NOMO-1 treated with dmso at 0.1 percent for 144 hours (cell line): ENCODE measurements around the gene LHX3.
A peak's percentile ranks its signal among the peaks of the same experiment; 100 is the strongest.

Experiments used
- DNase-seq: peaks from one replicate; lab custom pipeline; 2025; ENCODE audit not compliant: unreplicated experiment; lab: John Stamatoyannopoulos, UW

Gene LHX3

DNA sequence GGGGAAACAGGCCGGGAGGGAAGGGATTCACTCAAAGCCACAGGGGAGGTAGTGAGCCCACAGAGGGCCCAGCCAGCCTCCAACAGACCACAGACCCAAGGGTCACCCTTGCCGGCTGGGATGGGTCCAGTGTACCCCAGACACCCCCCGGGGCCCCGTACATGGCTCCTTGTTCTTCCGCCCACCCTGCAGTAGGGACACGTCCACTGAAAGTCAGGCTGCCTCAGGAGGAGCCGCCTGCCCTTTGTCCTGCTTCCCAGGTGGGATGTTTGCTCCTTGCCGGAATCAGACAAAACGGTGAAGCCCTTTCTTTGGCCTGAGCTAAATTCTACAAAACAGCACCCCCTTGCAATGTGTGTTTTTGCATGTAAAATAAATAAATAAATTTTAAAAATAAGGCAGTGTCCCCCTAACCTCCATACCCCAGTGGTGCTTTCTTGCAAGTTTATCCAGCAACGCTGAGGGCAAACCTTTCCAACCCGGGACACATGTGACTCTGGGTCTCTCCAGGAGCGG lies 25.8 kb downstream of the LHX3 start:
- DNase-seq, result no peak

- DNase-seq, result no peak
These were observed 26.2 kb downstream of the LHX3 start for GRCh38 chr9:136178773-136179075.

- no peak for DNase-seq
These were observed 26.7 kb downstream of the LHX3 start for GRCh38 chr9:136178061-136178772.

- no peak for DNase-seq
These were observed 27.7 kb downstream of the LHX3 start for GRCh38 chr9:136177224-136177623.

- DNase-seq, result no peak
These were observed 29.2 kb downstream of the LHX3 start for GRCh38 chr9:136175616-136176197.

GRCh38 chr9:136174779-136175615 lies 29.9 kb downstream of the LHX3 start:
- no peak for DNase-seq

GRCh38 chr9:136173648-136174290 lies 31.2 kb downstream of the LHX3 start:
- no peak for DNase-seq

- DNase-seq, result no peak
These were observed 32.4 kb downstream of the LHX3 start for GRCh38 chr9:136172412-136173079.

DNA sequence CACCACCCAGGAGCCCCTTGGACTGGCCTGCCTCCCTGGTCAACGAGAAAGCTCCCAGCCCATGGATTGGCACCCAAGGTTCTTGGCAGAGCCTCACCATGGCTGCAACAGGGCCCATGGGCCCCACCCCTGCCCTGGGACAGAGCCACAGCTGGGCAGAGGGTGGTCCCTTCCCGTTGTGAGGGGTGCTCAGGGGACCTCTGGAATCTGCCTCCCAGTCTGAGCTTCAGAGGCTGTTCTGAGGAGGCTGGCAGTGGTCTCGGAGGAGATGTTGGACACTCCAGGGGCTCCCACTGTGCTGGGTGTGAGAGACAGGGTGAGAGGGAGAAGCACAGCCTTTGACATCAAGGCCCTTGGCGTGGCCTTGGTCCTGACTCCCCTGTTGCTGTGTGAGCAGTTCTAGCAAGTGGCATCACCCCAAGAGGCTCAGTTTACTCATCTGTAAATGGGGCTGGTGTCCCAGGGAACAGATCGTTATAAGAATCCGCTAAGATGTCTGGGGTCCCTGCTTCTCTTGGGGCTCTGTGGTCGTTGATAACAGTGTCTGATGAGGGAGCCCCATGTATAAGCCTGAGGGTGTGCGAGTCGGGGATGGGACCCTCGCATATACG lies 33.0 kb downstream of the LHX3 start:
- no peak for DNase-seq

GRCh38 chr9:136171009-136171800 lies 33.7 kb downstream of the LHX3 start:
- no peak for DNase-seq

DNA sequence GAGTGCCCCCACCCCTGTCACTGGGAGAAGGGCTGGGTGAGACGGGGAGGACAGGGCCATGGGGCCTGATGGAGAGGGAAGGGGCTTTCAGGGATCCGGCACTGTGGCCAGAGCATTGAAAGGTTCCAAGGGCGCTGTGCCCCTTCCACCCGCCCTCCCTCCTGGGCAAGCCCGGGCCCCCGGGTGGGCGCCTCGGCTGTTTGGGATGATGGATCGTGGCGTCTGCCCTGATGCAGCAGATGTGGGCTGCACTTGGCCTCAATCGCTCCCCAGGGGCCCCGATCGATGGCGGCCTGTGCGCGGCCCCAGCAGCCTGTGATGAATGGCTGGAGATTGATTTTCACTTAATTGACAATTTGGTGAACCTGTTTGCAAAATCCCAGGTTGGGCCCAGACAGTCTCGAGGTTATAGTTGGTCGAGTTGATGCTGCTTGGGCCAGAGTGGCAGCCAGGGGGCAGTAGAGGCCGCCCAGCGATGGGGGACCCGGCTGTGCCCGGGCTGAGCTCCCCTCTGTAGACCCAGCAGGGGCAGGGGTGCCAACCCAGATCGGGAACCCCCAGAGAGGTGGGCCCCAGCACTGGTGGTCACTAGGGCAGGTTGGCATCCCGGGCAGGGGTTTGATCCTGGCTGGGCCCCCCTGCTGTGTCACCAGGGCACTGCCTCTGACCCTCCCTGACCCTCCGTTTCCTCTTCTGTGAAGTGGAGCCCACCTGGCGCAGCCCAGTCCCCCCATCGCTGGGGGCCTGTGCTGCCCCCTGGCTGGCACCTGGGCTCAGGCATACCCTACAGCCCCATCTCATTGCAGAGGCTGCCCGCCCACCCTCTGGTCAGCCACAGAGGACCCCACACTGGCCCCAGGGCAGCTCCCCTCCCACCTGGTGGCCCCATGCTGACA lies 34.7 kb downstream of the LHX3 start:
- peak; percentile 4 for DNase-seq

DNA sequence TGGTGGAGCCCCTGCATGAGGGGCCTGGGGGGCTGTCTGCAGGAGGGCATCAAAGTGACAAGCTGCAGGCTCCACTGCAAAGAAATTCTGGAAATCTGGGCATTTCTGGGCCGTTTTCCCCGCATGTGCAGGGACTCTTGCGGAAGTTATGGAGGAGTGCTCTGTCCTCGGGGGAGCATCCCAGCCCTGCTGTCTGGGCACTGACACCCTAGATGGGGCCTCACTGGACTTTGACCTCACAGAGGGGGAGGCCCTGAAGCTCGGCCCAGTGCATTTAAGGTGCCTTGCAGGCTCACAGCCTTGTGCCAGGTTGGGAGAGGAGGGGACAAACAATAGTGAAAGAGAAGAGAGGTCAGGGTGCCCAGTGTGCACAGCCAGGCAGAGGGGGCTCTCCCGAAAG lies 35.4 kb downstream of the LHX3 start:
- DNase-seq, result no peak

GRCh38 chr9:136163248-136163850 lies 41.6 kb downstream of the LHX3 start:
- DNase-seq, result no peak

DNA sequence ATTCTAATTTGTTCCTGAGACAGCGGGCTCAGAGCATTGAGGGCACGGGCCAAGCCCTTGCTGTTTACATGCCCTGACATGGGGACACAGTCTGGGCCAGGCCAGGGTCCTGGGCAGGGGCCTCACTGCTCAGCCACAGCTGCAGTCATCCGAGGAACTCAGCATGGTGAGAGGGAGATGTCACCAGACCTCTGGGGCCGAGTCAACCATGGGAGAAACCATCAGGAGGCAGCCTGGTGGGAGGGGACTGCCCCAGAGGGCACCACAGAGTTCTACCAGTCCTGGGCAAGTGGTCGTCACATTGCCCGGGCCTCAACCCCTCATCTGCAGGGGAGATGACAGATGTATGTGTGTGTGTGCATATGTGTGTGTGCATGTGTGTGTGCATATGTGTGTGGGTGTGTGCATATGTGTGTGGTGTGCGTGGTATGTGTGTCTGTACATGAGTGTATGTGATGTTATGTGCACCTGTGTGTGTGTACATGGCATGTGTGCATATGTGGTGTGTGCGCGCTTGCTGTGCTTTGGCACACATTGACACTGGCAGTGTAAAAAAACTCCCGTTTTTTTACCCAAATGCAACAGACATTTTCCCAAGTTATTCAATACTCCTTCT lies 43.8 kb downstream of the LHX3 start:
- DNase-seq, result no peak

DNA sequence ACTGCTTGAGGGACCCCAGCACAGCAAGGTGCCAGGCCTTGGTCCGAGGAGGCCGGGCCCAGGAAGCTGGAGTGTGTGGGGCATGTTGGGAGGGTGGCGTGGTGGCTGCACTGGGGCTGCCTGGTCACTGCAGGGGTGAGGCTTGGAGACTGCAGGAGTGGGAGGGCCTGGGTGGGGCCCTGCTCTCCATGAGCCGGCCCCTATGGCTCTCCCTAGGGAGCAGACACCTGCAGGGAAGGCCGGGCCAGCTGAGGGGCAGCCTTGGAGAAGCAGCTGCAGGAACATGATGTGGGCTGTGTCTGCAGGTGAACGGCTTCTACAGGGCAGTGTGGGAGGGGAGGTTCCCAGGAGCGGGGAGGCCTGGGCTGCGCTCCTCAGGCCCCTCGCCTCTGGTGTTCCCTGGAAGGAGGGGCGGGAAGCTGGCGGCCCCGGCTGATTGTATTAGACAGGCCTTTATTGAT lies 44.5 kb downstream of the LHX3 start:
- DNase-seq, result no peak

GRCh38 chr9:136159851-136160250 lies 45.1 kb downstream of the LHX3 start:
- DNase-seq, result no peak

DNA sequence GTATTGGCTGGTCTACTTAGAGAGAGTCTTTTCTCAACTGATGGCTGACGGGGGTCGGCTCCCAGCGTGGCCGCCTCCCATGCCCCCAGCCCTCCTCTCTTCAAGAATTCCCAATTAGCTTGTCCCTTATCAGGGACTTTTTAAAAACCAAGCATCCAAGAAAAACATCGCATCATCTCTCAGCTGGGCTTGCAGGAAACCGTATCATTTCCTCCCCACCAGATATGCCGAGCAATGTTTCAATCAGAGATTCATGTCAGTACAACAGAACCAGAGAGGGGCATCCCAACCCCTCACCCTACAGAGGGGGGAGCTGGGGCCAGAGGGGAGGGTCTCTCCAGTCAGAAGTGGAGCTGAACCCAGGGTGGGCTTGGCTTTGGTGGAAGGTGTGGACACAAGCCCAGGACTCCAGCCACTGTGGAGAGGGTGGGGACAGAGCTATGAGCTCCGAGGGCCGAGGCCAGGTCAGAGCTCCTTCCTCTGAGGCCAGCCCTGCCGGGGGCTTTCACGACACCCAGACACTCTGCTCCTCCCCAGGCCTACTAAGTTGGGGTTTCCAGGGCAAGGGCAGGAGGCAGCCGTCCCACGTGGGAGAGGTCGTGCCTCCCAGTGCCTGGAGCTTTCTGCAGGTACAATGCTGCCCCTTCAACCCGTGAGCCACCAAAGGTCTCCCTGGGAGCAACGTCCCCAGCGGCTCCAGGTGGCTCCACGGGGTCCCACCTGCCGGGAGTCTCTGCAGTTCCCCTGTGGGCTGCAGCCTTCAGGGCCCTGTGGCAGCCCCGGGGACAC lies 47.3 kb downstream of the LHX3 start:
- no peak for DNase-seq
